22Rv1 (cell line): ENCODE data around the gene KLHL4.

Experiments used
- CTCF ChIP-seq: fragments of 450-650 bp; IDR thresholded peaks from 2 replicates; pipeline ENCODE4 v1.5.1; 2017; ENCODE audit warnings: mild to moderate bottlenecking
- ZFX ChIP-seq: fragments of 450-650 bp; IDR thresholded peaks from 2 replicates; pipeline ENCODE4 v1.6.1; 2017; ENCODE audit warnings: antibody characterized with exemption, borderline replicate concordance

- TF ChIP-seq CTCF (no peak), ZFX (no peak)
These were observed 118.9 kb downstream of the KLHL4 start for GRCh38 chrX:87636533-87636932.
